Left lung (tissue), 10 donors: ENCODE results near the gene MKRN2OS. TPM values are rescaled to one million over a fixed set of nuclear protein-coding genes. Genes with fewer than 3 reads are reported as not detected.

Experiments
- ATAC-seq: fragments of 200-7000 bp; cut with Tn5 transposase; one replicate; pipeline ENCODE4 v1.9.1; 2020; ENCODE audit warnings: moderate library complexity
- DNase-seq, 4 donors: peaks; one replicate each; pipeline ENCODE4 v3.0.0-alpha.2; 2013 to 2020
- H3K27ac ChIP-seq, 2 donors: fragments of 200-600 bp; sonication (generic) in 1 of 2; one replicate each; pipeline versions ENCODE4 v1.5.0 to v1.8.0; 2020 to 2021
- H3K27me3 ChIP-seq, 2 donors: fragments of 200-600 bp; sonication (generic) in 1 of 2; one replicate each; pipeline versions ENCODE4 v1.5.0 to v1.8.0; 2020 to 2021
- H3K36me3 ChIP-seq, 2 donors: fragments of 200-600 bp; sonication (generic) in 1 of 2; one replicate each; pipeline versions ENCODE4 v1.5.0 to v1.8.0; 2020 to 2021
- H3K4me1 ChIP-seq, 2 donors: fragments of 200-600 bp; one replicate each; pipeline ENCODE4 v1.8.0; 2021
- H3K4me3 ChIP-seq, 2 donors: fragments of 200-600 bp; sonication (generic) in 1 of 2; one replicate each; pipeline versions ENCODE4 v1.5.0 to v1.8.0; 2020 to 2021; ENCODE audit warnings: mild to moderate bottlenecking in 1 of 2
- H3K9me3 ChIP-seq, 2 donors: fragments of 200-600 bp; sonication (generic) in 1 of 2; one replicate each; pipeline versions ENCODE4 v1.5.0 to v1.8.0; 2020 to 2021
- intact Hi-C, 2 donors: fragments of 100-400 bp; cut with DNase I; formaldehyde crosslinking; loops; one replicate each; pipeline versions ENCODE4 v1.11.2 to v1.14.2; 2022
- polyA plus RNA-seq, 6 donors: library from polyadenylated mRNA; unstranded; fragments of 120-200 nt; gene quantifications; one replicate each; pipeline ENCODE4 v1.2.1, GENCODE V29; 2013; ENCODE audit not compliant: insufficient read length in 6 of 6
- total RNA-seq, 2 donors: library from RNA; stranded (reverse); fragmentation: NEBNext Ultra II Directional; extraction: Animal tissue kit (Norgen Biotek cat#: 25700); gene quantifications; one replicate each; pipeline ENCODE4 v1.2.1, GENCODE V29; 2021
- TF ChIP-seq, protein P1 (sequence below), 2 donors: fragments of 200-600 bp; sonication (generic) in 1 of 2; IDR thresholded peaks; one replicate each; pipeline versions ENCODE4 v1.5.0 to v1.8.0; 2021; ENCODE audit warnings: antibody characterized with exemption in 2 of 2
- donor health status: DM: no; HTN: yes; CAD: no.
- donor health status: DM: no; HTN: no; CAD: no.

Gene MKRN2OS
- total and polyA plus RNA-seq, 8 donors: 0.52 to 2.1 (median 1.3) TPM

DNA sequence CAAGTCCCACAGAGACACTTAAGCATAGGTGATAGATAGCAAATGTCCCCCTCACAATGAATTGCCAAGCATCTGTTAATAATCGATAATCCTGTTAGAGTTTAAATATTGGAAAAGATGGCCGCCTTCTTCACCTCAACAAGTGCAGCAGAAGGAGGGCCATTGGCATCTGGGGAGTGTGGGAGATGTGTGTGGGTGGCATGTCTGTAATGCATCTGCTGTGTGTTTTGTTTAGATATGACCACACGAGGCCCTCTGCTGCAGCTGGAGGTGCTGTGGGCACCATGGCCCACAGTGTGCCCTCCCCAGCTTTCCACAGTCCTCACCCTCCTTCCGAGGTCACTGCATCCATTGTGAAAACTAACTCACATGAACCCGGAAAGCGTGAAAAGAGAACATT lies 24.5 kb upstream of the MKRN2OS start:
- Histone ChIP-seq H3K27ac (no peak overlapping the region), H3K36me3 (peaks cover 0 to 63% of the 10 kb centered on the region in 2 donors), H3K27me3 (no peaks in the 10 kb centered on the region), H3K4me3 (no peak overlapping the region), H3K9me3 (peaks cover 0 to 6% of the 10 kb centered on the region in 2 donors), H3K4me1 (peaks cover 0 to 4% of the 10 kb centered on the region in 2 donors)
- TF ChIP-seq, protein P1, sequence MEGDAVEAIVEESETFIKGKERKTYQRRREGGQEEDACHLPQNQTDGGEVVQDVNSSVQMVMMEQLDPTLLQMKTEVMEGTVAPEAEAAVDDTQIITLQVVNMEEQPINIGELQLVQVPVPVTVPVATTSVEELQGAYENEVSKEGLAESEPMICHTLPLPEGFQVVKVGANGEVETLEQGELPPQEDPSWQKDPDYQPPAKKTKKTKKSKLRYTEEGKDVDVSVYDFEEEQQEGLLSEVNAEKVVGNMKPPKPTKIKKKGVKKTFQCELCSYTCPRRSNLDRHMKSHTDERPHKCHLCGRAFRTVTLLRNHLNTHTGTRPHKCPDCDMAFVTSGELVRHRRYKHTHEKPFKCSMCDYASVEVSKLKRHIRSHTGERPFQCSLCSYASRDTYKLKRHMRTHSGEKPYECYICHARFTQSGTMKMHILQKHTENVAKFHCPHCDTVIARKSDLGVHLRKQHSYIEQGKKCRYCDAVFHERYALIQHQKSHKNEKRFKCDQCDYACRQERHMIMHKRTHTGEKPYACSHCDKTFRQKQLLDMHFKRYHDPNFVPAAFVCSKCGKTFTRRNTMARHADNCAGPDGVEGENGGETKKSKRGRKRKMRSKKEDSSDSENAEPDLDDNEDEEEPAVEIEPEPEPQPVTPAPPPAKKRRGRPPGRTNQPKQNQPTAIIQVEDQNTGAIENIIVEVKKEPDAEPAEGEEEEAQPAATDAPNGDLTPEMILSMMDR (IDR thresholded peaks at IDR 0.05): no peak
- ATAC-seq (no peak), DNase-seq (no peak)
- intact Hi-C loops: loop anchor here in 1 of 2 donors (5.0 kb wide), 1 partner anchor 92 kb away; the partner anchor contains the start of gene RAF1

- Histone ChIP-seq H3K9me3 (peaks cover 0 to 6% of the 10 kb centered on the region in 2 donors), H3K36me3 (peaks cover 0 to 52% of the 10 kb centered on the region in 2 donors), H3K27ac (no peak overlapping the region), H3K4me1 (no peaks in the 10 kb centered on the region), H3K27me3 (no peaks in the 10 kb centered on the region), H3K4me3 (no peak overlapping the region)
- no peak for DNase-seq
- no peak for ATAC-seq
- TF ChIP-seq, protein P1 (IDR thresholded peaks at IDR 0.05): no peak
- intact Hi-C loops: loop anchor here in 1 of 2 donors (5.0 kb wide), 1 partner anchor 94 kb away; the partner anchor contains the start of gene RAF1
Observed at GRCh38 chr3:12568747-12569146, 23.4 kb upstream of the MKRN2OS start.

DNA sequence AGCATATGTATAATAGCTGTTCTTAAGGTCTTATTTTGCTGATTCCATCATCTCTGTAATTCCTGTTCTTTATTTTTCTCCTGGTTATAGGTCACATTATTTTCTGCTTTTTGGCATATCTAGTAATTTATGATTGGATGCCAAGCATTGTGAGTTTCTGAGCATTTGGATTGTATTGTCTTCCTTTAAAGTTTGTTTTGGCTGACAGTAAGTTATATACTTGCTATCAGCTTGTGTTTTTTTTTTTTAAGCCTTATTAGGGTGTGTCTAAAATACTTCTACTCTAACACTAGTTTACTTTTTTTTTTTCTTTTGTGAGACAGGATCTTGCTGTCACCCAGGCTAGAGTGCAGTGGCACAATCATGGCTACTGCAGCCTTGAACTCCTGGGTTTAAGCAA lies 21.7 kb upstream of the MKRN2OS start:
- TF ChIP-seq, protein P1 (IDR thresholded peaks at IDR 0.05): no peak
- H3K9me3 ChIP-seq: peaks cover 0 to 6% of the 10 kb centered on the region in 2 donors
- no peak overlapping the region for H3K27ac ChIP-seq
- no peak overlapping the region for H3K4me3 ChIP-seq
- peaks cover 0 to 34% of the 10 kb centered on the region in 2 donors for H3K36me3 ChIP-seq
- ATAC-seq: no peak
- DNase-seq: no peak
- intact Hi-C loops: loop anchor here in 1 of 2 donors (5.0 kb wide), 1 partner anchor 95 kb away; the partner anchor contains the start of gene RAF1
- peaks cover 0 to 4% of the 10 kb centered on the region in 2 donors for H3K4me1 ChIP-seq
- no peaks in the 10 kb centered on the region for H3K27me3 ChIP-seq

GRCh38 chr3:12562451-12562850 lies 17.2 kb upstream of the MKRN2OS start:
- TF ChIP-seq, protein P1 (IDR thresholded peaks at IDR 0.05): no peak
- ATAC-seq (no peak), DNase-seq (no peak)
- H3K27ac ChIP-seq: no peak overlapping the region
- H3K9me3 ChIP-seq: peaks cover 0 to 6% of the 10 kb centered on the region in 2 donors
- H3K27me3 ChIP-seq: no peaks in the 10 kb centered on the region
- no peak overlapping the region for H3K4me3 ChIP-seq
- peaks cover 13 to 40% of the 10 kb centered on the region in 2 donors for H3K4me1 ChIP-seq
- H3K36me3 ChIP-seq: no peaks in the 10 kb centered on the region
- intact Hi-C loops: no loop called here

- Histone ChIP-seq H3K4me3 (no peak overlapping the region), H3K27ac (no peak overlapping the region), H3K4me1 (peaks cover 13 to 40% of the 10 kb centered on the region in 2 donors), H3K27me3 (no peaks in the 10 kb centered on the region), H3K9me3 (peaks cover 0 to 2% of the 10 kb centered on the region in 2 donors), H3K36me3 (no peaks in the 10 kb centered on the region)
- ATAC-seq (no peak), DNase-seq (no peak)
- TF ChIP-seq, protein P1 (IDR thresholded peaks at IDR 0.05): no peak
- intact Hi-C loops: no loop called here
Observed at GRCh38 chr3:12561397-12561796, 16.1 kb upstream of the MKRN2OS start.
